ENCODE measurements around the gene METTL25. TPM values are rescaled to one million over a fixed set of nuclear protein-coding genes. Genes with fewer than 3 reads are reported as not detected.

The METTL25 gene, protein sequence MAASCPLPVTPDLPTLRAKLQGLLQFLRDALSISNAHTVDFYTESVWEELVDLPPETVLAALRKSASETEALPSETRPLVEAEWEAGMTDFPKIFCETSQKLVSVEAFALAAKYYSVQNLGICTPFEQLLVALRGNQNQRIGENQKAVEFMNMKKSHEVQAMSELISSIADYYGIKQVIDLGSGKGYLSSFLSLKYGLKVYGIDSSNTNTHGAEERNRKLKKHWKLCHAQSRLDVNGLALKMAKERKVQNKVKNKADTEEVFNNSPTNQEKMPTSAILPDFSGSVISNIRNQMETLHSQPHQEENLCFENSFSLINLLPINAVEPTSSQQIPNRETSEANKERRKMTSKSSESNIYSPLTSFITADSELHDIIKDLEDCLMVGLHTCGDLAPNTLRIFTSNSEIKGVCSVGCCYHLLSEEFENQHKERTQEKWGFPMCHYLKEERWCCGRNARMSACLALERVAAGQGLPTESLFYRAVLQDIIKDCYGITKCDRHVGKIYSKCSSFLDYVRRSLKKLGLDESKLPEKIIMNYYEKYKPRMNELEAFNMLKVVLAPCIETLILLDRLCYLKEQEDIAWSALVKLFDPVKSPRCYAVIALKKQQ
- 5.8 and 10.6 TPM in 2 replicates for total RNA-seq

DNA sequence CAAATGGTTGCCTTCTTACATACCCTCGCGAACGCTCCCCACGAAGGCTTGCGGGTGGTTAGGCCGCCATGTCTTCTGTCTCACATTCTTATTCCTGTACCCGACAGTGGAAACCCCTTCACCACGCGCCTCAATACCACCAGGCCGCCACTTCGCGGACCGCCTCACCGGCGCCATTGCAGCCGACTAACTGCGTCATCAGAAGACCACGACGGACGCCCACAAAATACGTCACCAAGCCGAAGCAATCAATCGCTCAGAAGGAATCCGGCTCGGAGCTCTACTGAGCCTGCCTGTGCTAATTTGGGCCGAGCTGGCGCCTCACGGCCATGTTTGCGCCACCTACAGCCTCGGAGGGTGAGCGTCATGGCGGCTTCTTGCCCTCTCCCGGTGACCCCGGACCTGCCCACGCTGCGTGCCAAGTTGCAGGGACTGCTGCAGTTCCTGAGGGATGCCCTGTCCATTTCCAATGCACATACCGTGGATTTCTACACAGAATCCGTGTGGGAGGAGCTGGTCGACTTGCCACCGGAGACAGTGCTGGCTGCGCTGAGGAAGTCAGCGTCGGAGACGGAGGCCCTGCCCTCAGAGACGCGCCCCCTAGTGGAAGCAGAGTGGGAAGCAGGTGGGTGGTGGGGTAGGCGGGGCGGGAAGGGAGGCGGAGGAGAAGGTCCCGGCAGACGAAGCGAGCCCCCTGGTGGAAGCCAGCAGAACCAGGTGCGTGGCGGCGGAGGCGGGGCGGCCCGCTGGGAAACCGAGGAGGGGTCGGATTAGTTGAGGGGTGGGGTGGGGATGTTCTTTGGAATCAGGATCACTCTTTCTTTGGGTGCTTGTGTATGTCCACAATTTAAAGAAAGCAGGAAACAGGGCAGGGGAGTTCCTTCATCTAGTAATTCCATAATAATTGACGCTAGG lies at the start of gene METTL25, which contains the start of gene CCDC59:
METTL25 (plus strand) TSS at position 330 of the 915 bp plus-strand sequence; CDS start at position 367, 37 bp downstream.
CCDC59 (minus strand) TSS at position 188 of the 915 bp plus-strand sequence; CDS start at position 177, 11 bp downstream.

Other genes with a start within 250 kb of the METTL25 start
- gene CCDC59, start 142 bp upstream of the METTL25 start, total RNA-seq: 35.0 and 41.7 TPM in 2 replicates

Measured in bladder microvascular endothelial cell (primary cell).